RWPE1 (cell line): ENCODE results near the gene FAM193B.
A peak's percentile ranks its signal among the peaks of the same experiment; 100 is the strongest.

Source experiments
- CTCF ChIA-PET: fragments of 350-600 bp; sonication (Branson Sonifier 250); formaldehyde crosslinking; extraction: SDS; loops from one replicate; lab custom pipeline; 2021; lab: Yijun Ruan, JAX
- POLR2A ChIA-PET: fragments of 400-600 bp; formaldehyde crosslinking; extraction: SDS; loops from one replicate; lab custom pipeline; 2020; ENCODE audit warnings: antibody characterized with exemption; ENCODE audit not compliant: low non-redundant PET; lab: Yijun Ruan, JAX
- DNase-seq: peaks from one replicate; pipeline ENCODE4 v3.0.0; 2012; ENCODE audit warnings: low spot score
- H3K27ac ChIP-seq: fragments of 450-650 bp; 2 replicates; pipeline ENCODE4 v1.5.1; 2017
- TF ChIP-seq, protein P1 (sequence below): fragments of 450-650 bp; conservative IDR thresholded peaks from 2 replicates; pipeline ENCODE4 v1.5.1; 2017; ENCODE audit warnings: low read depth, mild to moderate bottlenecking

Gene FAM193B

DNA sequence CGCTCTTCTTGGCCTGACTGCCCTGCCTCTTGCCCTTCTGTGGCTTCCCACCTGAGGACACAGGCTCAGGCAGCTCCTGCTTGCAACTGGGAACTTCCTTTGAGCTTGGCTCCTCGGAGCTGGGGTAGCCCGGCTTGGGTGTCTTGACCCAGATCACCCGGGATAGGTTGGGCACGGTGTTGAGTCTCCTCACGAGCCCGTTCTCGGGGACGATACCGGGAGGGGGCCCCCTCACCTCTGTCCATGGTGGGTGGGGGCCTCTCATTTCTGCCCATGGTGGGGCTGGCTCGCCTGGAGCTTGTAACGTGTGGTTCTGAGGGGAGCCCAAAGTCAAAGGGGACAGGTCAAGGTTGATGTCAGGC, 29.8 kb downstream of the FAM193B start:
- DNase-seq: no peak
- POLR2A ChIA-PET: no interaction called here
- CTCF ChIA-PET: interaction anchor here (0.5 to 0.6 kb wide), 2 partner anchors 9 to 16 kb away, joined by 3 read pairs; no protein-coding TSS in a partner anchor
- H3K27ac ChIP-seq: peak overlapping the region; percentile 14
- TF ChIP-seq, protein P1, sequence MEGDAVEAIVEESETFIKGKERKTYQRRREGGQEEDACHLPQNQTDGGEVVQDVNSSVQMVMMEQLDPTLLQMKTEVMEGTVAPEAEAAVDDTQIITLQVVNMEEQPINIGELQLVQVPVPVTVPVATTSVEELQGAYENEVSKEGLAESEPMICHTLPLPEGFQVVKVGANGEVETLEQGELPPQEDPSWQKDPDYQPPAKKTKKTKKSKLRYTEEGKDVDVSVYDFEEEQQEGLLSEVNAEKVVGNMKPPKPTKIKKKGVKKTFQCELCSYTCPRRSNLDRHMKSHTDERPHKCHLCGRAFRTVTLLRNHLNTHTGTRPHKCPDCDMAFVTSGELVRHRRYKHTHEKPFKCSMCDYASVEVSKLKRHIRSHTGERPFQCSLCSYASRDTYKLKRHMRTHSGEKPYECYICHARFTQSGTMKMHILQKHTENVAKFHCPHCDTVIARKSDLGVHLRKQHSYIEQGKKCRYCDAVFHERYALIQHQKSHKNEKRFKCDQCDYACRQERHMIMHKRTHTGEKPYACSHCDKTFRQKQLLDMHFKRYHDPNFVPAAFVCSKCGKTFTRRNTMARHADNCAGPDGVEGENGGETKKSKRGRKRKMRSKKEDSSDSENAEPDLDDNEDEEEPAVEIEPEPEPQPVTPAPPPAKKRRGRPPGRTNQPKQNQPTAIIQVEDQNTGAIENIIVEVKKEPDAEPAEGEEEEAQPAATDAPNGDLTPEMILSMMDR: no peak

DNA sequence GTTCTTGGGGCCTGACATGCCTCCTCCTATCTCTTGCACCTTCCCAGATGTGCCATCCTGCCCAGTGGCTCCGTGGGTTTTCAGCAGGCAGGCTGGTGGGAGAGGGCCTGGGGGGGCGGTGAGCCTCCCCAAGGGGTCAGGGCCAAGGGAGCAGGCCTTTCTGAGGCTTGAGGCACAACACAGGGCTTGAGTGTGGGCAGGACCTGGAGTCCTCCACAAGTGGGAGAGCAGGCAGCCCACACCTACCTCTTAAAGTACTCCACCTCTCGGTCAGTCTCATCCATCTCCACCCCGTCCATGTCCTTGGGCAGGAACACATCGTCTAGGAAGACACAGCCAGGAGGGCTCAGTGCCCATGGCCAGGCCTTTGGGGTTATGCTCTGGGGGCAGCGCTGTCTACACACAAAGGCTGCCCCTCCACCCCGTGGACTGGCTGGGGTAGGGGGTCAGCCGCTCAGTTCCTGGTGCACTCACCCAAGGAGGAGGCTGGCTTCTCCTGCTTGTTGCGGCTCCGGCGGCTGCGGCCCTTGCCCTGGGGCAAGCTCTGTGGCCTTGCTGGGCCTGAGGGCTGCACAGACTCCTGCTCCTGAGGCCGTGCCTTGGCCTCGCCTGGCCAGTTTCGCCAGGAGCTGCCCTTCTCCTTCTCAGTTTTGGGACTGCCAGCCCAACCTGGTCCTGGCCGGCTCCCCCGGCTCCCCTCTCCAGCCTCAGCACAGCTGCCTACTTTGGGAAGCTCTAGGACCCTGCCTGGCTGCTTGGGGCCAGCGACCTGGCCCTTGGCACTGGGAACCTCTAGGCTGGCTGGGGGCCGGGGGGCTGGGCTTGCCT, 30.4 kb downstream of the FAM193B start:
- DNase-seq: no peak
- POLR2A ChIA-PET: no interaction called here
- CTCF ChIA-PET: interaction anchor here (0.5 to 0.6 kb wide), 2 partner anchors 8 to 15 kb away, joined by 3 read pairs; no protein-coding TSS in a partner anchor
- H3K27ac ChIP-seq: peak overlapping the region; percentile 14
- TF ChIP-seq, protein P1: no peak

DNA sequence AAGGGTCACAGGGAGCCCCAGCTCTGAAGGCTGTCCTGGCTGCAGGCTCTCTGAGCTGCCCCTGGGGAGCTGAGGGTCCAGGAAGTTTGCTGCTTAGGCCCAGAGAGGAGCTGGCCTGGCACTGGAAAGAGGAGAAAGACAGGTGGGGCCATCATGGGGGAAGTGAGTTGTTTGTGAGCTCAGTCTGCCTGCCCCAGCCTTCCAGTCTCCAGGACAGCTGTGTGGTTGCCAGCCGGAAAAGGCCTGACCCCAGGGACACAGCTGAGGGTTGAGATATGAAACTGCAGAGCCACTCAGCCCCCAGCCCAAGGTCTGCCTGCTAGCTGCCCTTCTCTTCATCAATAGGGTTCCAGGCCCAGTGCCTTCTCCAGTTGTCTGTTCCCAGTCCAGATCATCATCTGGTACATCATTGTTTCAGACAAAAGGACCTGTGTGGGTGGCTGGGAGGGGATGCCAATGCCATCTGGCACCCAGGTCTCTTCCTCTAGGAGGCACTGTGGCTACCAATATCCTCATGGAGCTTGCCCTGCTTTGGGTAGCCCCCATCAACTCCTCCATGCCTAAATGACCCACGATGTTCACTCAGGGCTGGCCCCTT, 33.3 kb downstream of the FAM193B start:
- TF ChIP-seq, protein P1: no peak
- DNase-seq: no peak
- POLR2A ChIA-PET: interaction anchor here (0.6 kb wide), 1 partner anchor 107 kb away, joined by 6 read pairs; no protein-coding TSS in a partner anchor
- CTCF ChIA-PET: interaction anchor here (0.6 to 1.2 kb wide), 4 partner anchors 20 to 1123 kb away, joined by 3 to 4 read pairs (median 4); no protein-coding TSS in a partner anchor
- H3K27ac ChIP-seq: peak overlapping the region; percentile 51

DNA sequence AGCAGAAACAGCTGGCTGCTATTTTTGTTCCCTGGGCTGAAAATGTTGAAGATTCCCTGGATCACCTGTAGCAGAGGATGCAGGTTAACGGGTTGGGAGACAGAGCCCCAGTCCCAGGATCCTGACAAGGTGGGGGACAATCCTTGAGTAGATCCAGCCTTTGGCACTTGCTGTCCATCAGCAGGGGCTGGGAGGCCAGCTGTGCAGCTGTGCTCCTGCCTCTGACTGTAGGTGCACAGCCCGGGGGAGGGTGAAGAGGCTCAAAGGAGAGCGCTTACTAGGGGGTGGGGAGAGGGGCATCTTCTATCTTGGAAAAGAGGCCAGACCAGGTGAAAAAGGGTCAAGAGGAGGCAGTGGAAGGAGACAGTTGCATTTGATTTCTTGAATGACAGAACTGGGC, 34.1 kb downstream of the FAM193B start:
- peak overlapping the region; percentile 51 for H3K27ac ChIP-seq
- no peak for DNase-seq
- TF ChIP-seq, protein P1: no peak
- POLR2A ChIA-PET: no interaction called here
- CTCF ChIA-PET: interaction anchor here (0.6 to 1.2 kb wide), 2 partner anchors 26 to 41 kb away, joined by 3 to 4 read pairs; no protein-coding TSS in a partner anchor

DNA sequence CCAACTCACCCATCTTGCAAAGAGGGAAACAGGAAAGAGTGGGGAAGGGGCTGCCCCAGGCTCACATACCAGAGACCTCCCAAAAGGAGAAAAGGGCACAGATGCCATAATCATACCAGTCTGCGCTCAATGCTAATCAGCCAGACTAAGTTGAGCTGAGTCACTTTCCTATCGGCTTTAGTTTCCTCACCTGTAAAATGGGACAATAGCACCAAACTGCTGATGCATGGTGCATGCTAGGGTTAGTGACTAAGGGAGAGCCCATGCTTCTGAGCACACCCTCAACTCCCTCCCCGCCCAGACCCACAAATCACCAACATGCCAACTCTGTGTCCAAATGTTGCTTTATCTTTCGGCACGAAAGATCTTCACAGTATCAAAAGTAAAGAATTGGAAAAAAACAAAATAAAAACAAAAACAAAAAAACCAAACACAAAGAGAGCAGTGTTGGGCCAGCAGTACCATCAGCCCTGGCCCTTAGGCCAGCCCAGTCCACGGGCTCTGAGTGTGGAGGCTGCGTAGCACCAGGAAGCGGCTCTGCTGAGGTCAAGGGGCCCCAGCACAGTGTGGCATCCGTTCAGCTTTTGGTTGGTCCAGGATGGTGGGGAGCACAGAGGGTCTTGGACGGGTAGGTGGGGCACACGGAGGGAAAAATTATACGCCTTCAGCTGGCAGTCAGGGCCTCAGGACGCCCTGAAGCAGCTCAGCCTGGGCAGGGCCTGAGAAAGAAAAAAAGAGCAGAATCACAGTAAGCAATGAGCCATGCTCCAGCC, 34.7 kb downstream of the FAM193B start:
- ChIA-PET CTCF (interaction anchor here (0.6 to 1.2 kb wide), 2 partner anchors 42 to 73 kb away, joined by 3 to 4 read pairs; no protein-coding TSS in a partner anchor), POLR2A (no interaction called here)
- TF ChIP-seq, protein P1: no peak
- no peak for DNase-seq
- H3K27ac ChIP-seq: peak overlapping the region; percentile 51
